KBM-7 (cell line): ENCODE results near the gene NELL2.

Experiments used
- DNase-seq: peaks from one replicate; pipeline ENCODE4 v3.0.0-alpha.2; 2015
- in situ Hi-C: fragments of 300-500 bp; cut with MboI; formaldehyde crosslinking; loops from 2 replicates; pipeline ENCODE4 v1.14.3; 2020; ENCODE audit warnings: low sequenced_read_pairs, low pct_unique_long_range_greater_than_20kb, mixed read lengths

Gene NELL2

DNA sequence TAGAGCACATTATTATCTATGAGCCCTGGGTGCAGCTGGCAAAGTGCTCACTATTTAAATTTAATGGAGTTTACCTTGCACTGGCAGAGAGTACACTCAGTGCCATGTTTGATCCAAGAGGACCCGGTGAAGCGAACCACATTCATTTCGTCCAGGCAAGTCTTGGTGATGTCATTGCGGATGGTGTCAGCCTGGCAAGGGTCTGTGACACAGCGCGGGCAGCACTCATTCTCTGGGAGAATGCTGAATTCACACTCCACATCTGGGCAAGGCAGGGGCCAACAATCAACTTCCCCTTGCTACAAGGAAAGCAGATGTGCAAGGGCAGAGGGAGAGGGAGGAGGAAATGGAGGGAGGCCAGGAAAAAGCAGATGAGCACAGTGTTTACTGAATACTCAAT is 356.2 kb downstream of the NELL2 start:
- DNase-seq, result no peak
- in situ Hi-C loops, result no loop called here

DNA sequence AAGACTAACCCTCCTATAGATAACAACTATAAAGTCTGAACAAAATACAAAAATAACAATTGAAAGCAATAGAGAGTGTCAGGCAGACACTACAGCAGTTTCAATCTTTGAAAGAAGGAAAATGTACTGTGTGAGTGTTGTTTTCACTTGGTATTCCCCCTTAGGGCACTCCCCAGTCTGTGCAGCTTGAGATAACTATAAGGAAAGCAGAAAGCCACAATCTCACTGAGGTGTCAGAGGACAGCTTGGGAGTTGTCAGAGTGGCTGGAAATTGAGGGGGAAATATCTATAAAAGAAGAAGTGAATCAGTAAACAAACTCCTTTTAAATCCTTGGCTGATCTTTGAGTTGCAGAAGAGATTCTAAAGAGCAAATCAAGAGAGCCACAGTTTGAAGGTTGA is 364.8 kb downstream of the NELL2 start:
- in situ Hi-C loops, result no loop called here
- DNase-seq, result no peak

DNA sequence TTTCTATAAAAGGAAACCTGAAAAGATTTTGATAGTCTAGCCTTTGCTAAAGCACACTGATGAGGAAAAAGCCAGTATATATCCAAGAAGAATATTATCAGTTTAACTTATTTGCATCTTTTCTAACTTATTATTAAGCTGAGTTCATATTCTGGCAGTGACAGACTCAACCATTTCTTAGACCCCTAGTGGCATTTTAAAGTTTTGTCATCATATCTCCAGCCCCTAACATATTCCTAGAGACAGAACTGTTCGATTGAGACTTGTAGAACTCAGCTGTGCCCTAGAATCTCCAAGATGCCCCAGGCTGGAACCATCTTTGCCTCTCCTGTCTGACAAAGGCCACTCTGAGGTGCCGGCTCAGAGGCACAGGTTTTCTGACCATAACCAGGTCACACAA is 365.6 kb downstream of the NELL2 start:
- in situ Hi-C loops, result no loop called here
- DNase-seq, result no peak

DNA sequence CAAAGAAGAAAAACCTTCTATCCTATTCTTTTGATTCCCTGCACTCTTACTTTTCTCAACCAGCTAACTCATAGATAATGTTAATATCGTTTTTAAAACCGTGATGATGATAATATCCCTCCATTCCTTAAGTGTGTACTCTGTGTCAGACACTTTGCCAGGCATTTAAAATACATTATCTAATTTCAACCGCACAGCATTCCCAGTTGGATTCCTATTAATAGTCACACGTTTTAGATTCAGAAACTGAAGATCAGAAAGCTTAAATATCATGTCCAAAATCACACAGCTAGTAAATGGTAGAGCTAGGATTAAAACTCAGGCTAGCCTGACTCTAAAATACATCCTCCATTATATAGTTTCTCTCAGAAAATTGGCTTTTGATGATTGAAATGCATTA is 366.0 kb downstream of the NELL2 start:
- in situ Hi-C loops, result no loop called here
- no peak for DNase-seq

DNA sequence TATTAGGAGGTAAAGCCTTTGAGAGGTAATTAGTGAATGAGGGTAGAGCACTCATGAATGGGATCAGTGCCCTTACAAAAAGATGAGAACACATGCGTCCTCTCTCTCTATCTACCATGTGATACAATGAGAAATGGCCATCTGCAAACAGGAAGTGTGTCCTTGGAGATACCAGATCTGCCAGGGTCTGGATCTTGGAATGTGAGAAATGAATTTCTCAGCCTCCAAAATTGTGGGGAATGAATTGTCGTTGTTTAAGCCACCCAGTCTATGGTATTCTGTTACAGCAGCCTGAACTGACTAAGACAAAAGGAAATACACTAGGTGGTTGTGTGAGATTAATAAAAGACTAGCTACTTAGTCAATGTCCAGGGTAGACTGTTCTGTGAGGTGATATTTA is 366.6 kb downstream of the NELL2 start:
- in situ Hi-C loops, result no loop called here
- no peak for DNase-seq

DNA sequence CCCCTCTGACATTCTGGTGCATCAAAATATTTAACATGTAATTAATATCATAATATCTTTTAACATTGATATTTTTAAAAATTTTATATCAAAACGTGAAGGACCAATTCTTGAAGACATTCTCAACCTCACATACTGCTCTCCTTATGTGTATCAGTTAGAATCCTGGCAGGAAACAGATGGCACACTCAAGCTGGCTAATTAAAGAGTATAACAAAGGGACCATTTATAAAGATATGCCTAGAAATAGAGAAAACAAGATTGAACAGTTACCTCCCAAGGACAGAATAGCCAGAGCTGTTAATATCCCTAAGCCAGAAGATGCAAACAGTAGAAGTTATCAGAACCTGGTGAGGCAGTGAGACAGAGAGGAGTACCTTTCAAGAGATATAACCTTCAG is 368.7 kb downstream of the NELL2 start:
- no peak for DNase-seq
- in situ Hi-C loops, result no loop called here

DNA sequence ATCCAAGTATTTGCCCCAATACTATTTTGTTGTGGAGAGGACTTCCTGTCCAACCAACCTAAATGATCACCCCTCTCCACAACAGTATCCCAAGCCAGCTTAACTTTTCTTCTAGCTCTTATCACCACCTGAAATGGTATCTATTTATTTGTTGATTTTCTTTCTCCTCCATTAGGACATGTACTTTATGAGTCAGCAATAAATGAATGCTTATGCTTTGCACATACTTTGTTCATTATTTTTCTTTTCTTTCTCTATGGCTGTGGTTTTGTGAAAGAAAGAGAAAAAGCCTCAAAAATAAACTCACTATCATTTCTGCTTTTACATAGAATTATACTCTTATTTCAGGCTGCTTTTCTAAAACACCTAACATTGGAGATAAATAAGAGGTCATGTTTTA is 371.3 kb downstream of the NELL2 start:
- in situ Hi-C loops, result no loop called here
- DNase-seq, result no peak

DNA sequence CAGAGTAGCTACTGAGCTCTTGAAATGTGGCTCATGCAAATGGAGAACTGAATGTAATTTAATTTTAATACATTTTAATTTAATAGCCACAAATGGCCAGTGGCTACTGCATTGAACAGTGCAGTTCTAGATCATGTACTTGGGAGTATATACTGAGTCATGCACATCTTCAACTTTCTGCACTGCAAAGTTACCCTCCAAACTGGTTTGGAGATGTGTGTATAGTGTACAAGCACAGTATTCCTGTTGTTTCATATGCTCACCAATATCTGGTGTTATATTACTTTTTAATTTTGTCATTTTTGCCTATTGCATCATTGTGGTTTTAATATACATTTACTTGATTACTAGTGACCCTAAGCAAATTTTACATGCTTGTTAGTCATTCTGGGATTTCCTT is 372.8 kb downstream of the NELL2 start:
- in situ Hi-C loops, result no loop called here
- no peak for DNase-seq

DNA sequence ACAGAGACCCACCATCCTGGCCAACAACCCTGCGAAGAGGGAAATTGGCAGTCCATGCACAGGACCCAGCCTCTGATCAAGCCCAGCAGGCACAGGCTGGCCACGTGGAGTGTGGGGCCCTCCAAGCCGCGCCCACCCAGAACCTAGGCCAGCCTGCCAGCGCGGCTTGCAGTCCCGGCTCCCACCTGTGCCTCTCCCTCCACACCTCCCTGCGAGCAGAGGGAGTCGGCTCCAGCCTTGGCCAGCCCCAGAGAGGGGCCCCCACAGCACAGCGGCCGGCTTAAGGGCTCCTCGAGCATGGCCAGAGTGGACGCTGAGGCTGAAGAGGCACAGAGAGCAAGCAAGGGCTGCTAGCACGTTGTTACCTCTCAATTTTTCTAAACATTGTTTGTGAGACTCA is 373.4 kb downstream of the NELL2 start:
- in situ Hi-C loops, result no loop called here
- DNase-seq, result no peak

DNA sequence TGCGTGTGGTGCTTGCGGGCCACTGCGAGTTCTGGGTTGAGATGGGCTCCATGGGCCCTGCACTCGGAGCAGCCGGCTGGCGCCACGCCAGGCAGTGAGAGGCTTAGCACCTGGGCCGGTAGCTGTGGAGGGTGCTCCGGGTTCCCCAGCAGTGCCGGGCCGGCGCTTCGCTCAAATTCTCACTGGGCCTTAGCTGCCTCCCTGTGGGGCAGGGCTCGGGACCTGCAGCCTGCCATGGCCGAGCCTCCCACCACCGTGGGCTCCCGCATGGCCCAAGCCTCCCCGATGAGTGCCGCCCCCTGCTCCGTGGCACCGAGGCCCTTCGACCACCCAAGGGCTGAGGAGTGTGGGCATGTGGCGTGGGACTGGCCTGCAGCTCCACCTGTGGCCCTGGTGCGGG is 375.7 kb downstream of the NELL2 start:
- in situ Hi-C loops, result no loop called here
- DNase-seq, result no peak

DNA sequence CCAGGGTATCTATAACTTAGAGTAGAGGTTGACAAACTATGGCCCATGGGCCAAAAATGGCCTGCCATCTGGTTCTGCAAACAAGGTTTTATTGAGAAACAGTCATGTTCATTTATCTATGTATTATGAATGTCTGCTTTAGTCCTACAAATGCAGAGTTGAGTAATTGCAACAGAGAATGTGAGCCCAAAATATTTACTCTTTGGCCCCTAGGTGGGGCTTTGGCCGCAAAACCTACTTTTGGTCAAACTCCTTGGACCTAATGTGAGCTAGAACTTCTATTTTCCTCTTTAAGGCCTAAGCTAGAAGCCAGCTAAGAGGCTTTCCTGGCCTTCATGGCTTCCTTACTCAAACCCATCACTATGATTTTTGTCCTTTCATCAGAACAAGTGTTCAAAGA is 379.1 kb downstream of the NELL2 start:
- DNase-seq, result no peak
- in situ Hi-C loops, result no loop called here

DNA sequence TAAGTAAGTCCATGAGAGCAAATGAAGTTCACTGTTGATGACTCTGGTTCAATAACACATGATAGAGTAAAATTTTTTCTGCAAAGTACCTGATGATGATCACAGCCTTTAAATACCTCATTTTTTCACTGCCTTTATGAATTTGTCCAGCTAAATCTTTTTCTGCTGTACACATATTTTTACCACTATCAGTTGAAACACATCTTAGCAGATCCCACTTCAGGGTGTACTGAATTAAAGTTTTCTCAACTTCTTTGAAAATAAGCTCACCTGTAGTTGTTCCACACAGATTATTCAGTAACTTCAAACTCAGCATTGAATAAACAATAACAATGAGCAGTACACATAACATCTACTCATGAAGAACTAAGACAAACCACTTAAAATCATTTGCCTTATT is 385.9 kb downstream of the NELL2 start:
- DNase-seq, result no peak
- in situ Hi-C loops, result no loop called here

DNA sequence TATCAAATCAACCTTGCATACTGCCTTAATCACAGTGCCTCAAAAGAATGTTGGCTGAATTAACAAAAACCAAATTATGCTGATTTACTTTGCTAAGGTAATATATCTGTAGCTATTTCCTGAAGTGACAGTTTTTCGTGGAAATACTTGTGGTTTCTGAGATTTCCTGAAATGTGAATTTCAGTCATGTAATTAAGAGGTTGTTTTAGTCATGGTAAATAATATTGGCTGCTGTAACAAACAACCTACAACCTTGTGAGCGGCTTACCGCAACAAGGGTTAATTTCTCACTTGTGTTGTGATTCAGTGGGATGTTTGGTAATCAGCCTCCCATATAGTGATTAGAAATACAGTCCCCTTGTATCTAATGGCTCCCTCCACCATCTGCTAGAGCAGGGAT is 387.9 kb downstream of the NELL2 start:
- in situ Hi-C loops, result no loop called here
- no peak for DNase-seq

DNA sequence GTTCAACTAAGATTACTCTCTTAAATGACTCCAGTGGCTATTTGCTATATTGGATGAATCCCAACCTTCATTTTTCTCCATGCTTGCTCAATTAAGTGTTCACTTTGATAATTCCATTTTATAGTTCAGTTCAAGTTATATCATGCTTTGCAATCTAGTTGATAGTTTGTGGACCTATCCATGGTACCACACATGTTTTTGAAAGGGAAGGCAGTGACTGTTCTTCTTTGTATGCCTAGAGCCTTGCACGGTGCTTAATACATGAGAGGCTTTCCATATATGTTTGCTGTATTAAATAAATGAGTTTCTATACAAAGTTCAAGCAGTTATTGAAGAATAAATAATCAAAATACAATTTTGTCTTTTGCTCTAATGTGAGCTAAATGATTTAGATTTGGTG is 391.3 kb downstream of the NELL2 start:
- in situ Hi-C loops, result no loop called here
- DNase-seq, result no peak

DNA sequence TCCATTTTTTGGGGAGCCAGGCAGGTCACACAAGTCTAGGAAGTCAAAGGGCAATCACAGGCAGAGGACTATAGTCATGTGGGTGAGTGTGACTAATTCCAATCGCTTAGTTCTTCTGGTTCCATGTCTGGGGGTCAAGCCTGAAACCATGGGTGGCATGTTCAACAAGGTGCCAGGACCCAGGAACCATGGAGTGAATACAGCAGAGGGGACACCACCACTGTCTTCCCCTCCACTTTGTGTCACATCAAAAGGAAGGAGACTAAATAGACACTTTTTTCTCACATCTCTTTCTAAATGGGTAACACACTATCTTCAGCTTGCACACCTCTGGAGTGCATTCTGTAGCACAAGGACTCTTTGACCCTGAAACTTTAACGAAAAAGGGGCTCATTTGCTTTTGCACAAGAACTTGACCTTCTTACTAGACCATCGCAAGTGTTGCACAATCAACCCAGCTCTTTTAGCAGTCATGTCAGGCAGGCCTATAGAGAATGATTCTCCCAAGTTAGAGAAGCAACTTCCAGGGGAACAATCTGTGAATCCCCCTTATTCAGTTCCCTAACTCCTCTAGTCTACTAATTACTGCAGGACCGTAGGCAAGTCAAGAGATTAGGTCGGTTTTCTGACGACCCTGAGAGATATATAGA is 398.7 kb downstream of the NELL2 start:
- no peak for DNase-seq
- in situ Hi-C loops, result no loop called here

DNA sequence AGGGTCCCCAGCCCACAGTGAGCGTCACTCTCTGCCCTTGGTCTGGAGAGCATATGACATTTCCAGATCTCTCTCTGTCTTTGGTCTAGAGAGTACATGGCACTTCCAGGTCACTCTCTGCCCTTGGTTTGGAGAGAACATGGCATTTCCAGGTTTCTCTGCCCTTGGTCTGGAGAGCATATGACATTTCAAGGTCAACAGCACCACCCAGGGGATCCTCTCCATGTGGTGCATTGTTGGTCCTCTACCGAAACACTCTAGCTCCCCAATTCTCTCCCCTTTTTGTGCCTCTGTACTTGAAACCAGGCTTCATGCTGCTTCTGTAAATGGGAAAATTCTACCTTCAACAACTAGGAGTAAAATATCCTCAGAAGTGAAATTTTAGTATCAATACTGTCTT is 399.4 kb downstream of the NELL2 start:
- no peak for DNase-seq
- in situ Hi-C loops, result no loop called here

DNA sequence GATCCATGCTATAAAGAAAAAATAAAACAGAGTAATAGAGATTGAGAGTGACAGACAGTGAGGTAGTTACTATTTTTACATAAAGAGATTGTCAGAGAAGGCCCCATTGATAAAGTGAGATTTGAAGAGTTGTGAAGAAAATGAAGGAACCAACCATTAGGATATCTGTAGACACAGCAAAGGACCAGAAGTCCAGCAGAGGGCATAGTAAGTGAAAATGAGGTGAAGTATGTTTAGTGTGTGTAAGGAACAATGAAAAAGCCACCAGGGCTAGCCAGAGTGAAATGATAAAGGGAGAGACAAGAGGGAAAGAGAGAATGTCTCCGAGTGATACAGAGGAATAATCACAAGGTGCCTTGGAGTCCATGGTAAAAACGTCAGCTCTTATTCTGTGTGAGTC is 411.0 kb downstream of the NELL2 start:
- in situ Hi-C loops, result no loop called here
- no peak for DNase-seq

DNA sequence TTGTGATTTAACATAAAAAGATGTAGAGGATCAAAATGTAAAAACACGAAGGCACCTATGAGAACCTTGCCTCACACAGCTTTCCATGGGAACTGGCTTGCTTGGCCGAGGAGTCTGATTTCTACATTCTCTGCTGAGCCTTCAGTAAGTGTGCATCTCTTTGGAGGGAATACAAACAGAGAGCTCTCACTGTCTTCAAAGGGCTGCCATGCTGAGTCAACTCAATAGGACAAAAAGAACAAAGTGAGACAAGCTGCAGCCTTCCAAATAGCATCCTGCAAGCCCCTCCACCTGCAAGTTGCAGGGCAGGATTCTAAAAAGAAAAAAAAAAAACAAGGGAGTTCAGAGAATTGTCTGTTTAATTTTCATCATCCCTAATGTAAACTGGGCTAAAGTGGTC is 411.9 kb downstream of the NELL2 start:
- DNase-seq, result no peak
- in situ Hi-C loops, result no loop called here

DNA sequence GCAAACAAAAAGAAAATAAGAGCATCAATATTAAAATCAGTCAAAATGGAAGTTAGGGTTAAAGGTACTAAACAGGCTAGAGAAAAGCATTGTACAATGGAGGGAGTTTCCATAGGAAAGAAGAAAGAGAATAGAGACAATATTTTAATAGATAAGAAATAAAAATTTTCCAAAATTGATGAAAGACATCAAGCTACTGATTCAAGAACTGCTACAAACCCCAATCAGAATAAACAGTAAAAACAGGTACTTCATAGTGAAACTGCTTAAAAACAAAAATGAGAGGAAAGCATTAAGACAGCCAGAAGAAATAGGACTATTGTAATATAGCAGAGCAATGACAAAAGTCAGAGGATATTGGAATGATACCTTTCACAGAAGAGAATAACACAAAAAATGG is 413.4 kb downstream of the NELL2 start:
- in situ Hi-C loops, result no loop called here
- no peak for DNase-seq

DNA sequence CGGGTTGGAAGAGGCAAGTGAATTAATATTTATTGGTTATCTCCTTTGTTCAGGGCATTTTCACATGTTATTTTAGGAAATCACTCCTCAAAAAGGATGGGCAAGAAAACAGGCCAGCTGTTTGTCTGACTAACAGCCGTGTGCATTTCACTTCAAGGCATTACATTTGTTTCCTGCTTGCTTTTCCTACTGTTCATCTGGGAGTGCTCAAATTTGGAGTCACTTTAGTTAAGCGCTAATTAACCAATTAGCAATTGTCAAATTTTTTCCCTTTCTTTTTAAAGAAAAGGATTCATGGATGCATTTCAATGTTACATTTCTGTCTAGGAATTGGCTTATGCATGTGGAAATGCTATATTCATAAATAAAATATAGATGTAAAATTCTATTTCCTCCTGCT is 415.9 kb downstream of the NELL2 start:
- in situ Hi-C loops, result no loop called here
- DNase-seq, result no peak

DNA sequence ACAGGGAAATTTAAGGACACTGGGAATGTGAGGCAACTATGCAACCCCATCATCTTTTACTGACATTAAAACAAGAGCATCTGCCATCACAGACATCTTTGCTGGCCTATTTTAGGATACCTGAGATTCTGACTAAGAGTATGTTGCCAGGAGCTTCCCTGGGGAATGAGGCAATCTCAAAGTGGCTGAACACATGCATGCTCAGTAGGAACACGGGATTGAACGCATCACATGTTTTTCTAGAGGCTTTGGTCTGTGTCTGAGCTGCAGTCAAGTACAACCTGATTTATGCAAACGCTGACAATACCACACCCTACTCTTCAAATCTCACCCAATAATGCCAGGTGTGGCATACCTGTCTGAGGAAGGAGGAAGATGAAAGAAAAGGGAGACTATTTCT is 416.5 kb downstream of the NELL2 start:
- no peak for DNase-seq
- in situ Hi-C loops, result no loop called here
